ENCODE data around the gene KAZALD1. TPM values are rescaled to one million over a fixed set of nuclear protein-coding genes. Genes with fewer than 3 reads are reported as not detected.

Gene KAZALD1
- total RNA-seq, 4 donors from 2014 or later: 2.2 to 6.1 (median 2.7) TPM

- intact Hi-C loops (cut with DNase I; ENCODE audit: low total_unique reads): no loop called here
- no peak overlapping the region for H3K4me3 ChIP-seq (ENCODE audit: low read depth, poor library complexity, severe bottlenecking)
Observed at GRCh38 chr10:101080933-101081931, 19.4 kb downstream of the KAZALD1 start.

GRCh38 chr10:101085846-101086245 lies 24.1 kb downstream of the KAZALD1 start:
- no peak overlapping the region for H3K4me3 ChIP-seq (ENCODE audit: low read depth, poor library complexity, severe bottlenecking)
- intact Hi-C loops (cut with DNase I; ENCODE audit: low total_unique reads): no loop called here
- WGBS, 2 donors: 60 to 66% methylated on average over 6 of the region's 6 CpGs
- no peak for DNase-seq (ENCODE audit: low spot score in 2 of 2)
- no peak for TF ChIP-seq POLR2A (IDR thresholded peaks at IDR 0.05)
- TF ChIP-seq CTCF (IDR thresholded peaks at IDR 0.05): no peak

More at GRCh38 chr10:101080933-101081931, 19.4 kb downstream of the KAZALD1 start:
- DNase-seq (ENCODE audit: low spot score in 2 of 2): no peak
- whole genome bisulfite sequencing, 2 donors: 37% methylated on average over 5 of the region's 5 CpGs
- no peak for TF ChIP-seq POLR2A (IDR thresholded peaks at IDR 0.05)
- no peak for TF ChIP-seq CTCF (IDR thresholded peaks at IDR 0.05)

- intact Hi-C loops (cut with DNase I; ENCODE audit: low total_unique reads): no loop called here
- TF ChIP-seq CTCF (IDR thresholded peaks at IDR 0.05) (no peak), POLR2A (IDR thresholded peaks at IDR 0.05) (no peak)
- no peak for DNase-seq (ENCODE audit: low spot score in 2 of 2)
- WGBS, 2 donors: 23 to 25% methylated on average over 10 of the region's 10 CpGs
- H3K4me3 ChIP-seq (ENCODE audit: low read depth, poor library complexity, severe bottlenecking): no peak overlapping the region
Observed at GRCh38 chr10:101087376-101087775, 25.6 kb downstream of the KAZALD1 start.

GRCh38 chr10:101087965-101088364 lies 26.2 kb downstream of the KAZALD1 start:
- 12 to 15% methylated on average over 14 of the region's 14 CpGs for WGBS, 2 donors
- intact Hi-C loops (cut with DNase I; ENCODE audit: low total_unique reads): no loop called here
- no peak for TF ChIP-seq POLR2A (IDR thresholded peaks at IDR 0.05)
- no peak for TF ChIP-seq CTCF (IDR thresholded peaks at IDR 0.05)
- DNase-seq (ENCODE audit: low spot score in 2 of 2): no peak
- no peak overlapping the region for H3K4me3 ChIP-seq (ENCODE audit: low read depth, poor library complexity, severe bottlenecking)

GRCh38 chr10:101089520-101090299 lies 27.9 kb downstream of the KAZALD1 start:
- no peak for DNase-seq (ENCODE audit: low spot score in 2 of 2)
- intact Hi-C loops (cut with DNase I; ENCODE audit: low total_unique reads): no loop called here
- H3K4me3 ChIP-seq (ENCODE audit: low read depth, poor library complexity, severe bottlenecking): no peak overlapping the region
- TF ChIP-seq CTCF (IDR thresholded peaks at IDR 0.05): no peak
- no peak for TF ChIP-seq POLR2A (IDR thresholded peaks at IDR 0.05)
- 68 to 74% methylated on average over 8 to 11 of the region's 11 CpGs for WGBS, 2 donors

Data from lower leg skin (tissue), 4 donors.